Thyroid gland (tissue), 4 donors: ENCODE data around the gene MAMDC4. TPM values are rescaled to one million over a fixed set of nuclear protein-coding genes. Genes with fewer than 3 reads are reported as not detected.

Experiments used
- DNase-seq, 2 donors: peaks; one replicate each; pipeline ENCODE4 v3.0.0-alpha.2; 2019
- H3K27ac ChIP-seq, 3 donors: fragments of 200-600 bp; sonication (generic); 1 replicate in 2 of 3; 2 replicates in 1 of 3; pipeline ENCODE4 v1.5.1; 2016 to 2019; ENCODE audit warnings: mild to moderate bottlenecking in 1 of 3, moderate library complexity in 1 of 3
- H3K27me3 ChIP-seq: fragments of 200-600 bp; sonication (generic); one replicate; pipeline ENCODE4 v1.5.1; 2019
- H3K36me3 ChIP-seq, 2 donors: fragments of 200-600 bp; sonication (generic); one replicate each; pipeline ENCODE4 v1.5.1; 2016 to 2019
- H3K4me1 ChIP-seq, 2 donors: fragments of 200-600 bp; sonication (generic); one replicate each; pipeline ENCODE4 v1.5.1; 2017 to 2019
- H3K4me3 ChIP-seq, 3 donors: fragments of 200-600 bp; sonication (generic); replicated peaks in 1 of 3; 1 replicate in 2 of 3; 2 replicates in 1 of 3; pipeline ENCODE4 v1.5.1; 2016; ENCODE audit warnings: mild to moderate bottlenecking in 1 of 3
- H3K9me3 ChIP-seq: fragments of 200-600 bp; sonication (generic); one replicate; pipeline ENCODE4 v1.5.1; 2017
- CTCF ChIP-seq, 6 experiments: fragments of 200-600 bp in 3 of 6; fragments of 450-650 bp in 3 of 6; sonication (generic) in 3 of 6; IDR thresholded peaks; one replicate each; pipeline ENCODE4 v1.5.1; 2016 to 2019; ENCODE audit warnings: antibody characterized with exemption in 6 of 6, mild to moderate bottlenecking in 2 of 6, inconsistent platforms in 1 of 6, moderate library complexity in 1 of 6
- POLR2A ChIP-seq, 2 donors: fragments of 450-650 bp; IDR thresholded peaks; one replicate each; pipeline ENCODE4 v1.6.1; 2017; ENCODE audit warnings: antibody characterized with exemption in 2 of 2, mild to moderate bottlenecking in 2 of 2, moderate library complexity in 1 of 2
- WGBS, 2 donors: methylation state at CpG; one replicate each; pipeline ENCODE4 v1.1.5; 2017; 5-methylcytosine and 5-hydroxymethylcytosine counted together
- intact Hi-C: fragments of 100-400 bp; cut with DNase I; formaldehyde crosslinking; loops from one replicate; pipeline ENCODE4 v1.15.1; 2023
- total RNA-seq, 4 donors: library from RNA; depleted of rRNA; stranded (reverse); fragments of >200 nt; gene quantifications; one replicate each; pipeline ENCODE4 v1.2.3, GENCODE V29; 2016

The MAMDC4 gene
- total RNA-seq, 4 donors from 2014 or later: 4.1 to 20.4 (median 9.0) TPM

DNA sequence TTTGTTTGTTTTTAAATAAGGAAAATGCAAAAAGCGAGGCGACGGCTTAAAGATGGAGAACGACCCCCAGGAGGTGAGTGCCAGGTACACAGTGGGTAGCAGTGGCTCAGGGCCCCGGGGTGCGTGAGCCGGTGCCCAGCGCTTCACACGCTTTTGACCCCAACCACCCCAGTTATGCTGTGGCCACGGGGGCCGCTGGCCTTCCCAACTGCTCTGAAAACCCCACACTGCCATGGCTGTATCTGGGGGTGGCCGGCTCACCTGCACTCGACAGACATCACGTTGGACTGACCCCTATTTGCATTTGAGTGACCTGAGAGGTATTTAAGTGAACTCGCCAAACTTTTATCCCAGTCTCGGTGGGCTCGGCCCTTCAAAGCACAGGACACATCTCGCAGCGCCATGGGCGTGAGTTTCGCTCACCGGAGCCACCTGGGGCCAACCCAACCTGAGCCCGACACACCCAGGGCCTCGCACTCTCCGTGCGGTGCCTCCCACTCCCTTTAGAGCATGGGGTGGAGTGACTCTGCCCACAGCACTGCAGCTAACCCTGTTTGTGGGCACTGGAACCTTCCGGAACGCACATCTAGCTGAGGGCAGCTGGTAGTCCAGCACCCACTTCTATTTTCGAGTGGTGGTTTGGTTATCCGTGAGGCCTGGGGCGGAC, 23.5 kb upstream of the MAMDC4 start:
- no peaks in the 10 kb centered on the region for H3K9me3 ChIP-seq
- H3K27ac ChIP-seq: no peak overlapping the region
- no peak for DNase-seq
- WGBS, 2 donors: 96% methylated on average over 31 of the region's 31 CpGs
- no peak overlapping the region for H3K4me3 ChIP-seq
- no peaks in the 10 kb centered on the region for H3K4me1 ChIP-seq
- no peak for TF ChIP-seq CTCF (IDR thresholded peaks at IDR 0.05)
- TF ChIP-seq POLR2A (IDR thresholded peaks at IDR 0.05): no peak
- peaks cover 50 to 56% of the 10 kb centered on the region in 2 donors for H3K36me3 ChIP-seq
- H3K27me3 ChIP-seq: no peaks in the 10 kb centered on the region
- intact Hi-C loops: no loop called here

DNA sequence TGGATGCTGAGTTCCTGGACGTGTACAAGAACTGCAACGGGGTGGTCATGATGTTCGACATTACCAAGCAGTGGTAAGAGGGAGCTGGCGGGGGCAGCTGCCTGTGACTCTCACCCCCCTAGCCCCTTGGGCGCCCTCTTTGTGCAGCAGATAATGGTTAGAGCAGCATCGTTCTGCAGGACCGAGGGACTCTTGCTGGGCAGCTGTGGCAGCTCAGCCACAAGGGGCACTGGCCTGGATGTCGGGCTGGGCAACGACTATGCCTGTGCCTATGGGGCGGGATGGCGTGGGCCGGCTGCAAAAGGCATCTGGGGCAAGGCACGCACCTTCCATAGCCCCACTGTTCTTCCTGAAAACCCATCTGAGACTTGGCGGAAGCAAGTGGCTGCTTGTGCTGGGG, 22.7 kb upstream of the MAMDC4 start:
- TF ChIP-seq CTCF (IDR thresholded peaks at IDR 0.05): no peak
- no peak for TF ChIP-seq POLR2A (IDR thresholded peaks at IDR 0.05)
- Histone ChIP-seq H3K27ac (no peak overlapping the region), H3K4me1 (no peaks in the 10 kb centered on the region), H3K4me3 (no peak overlapping the region), H3K36me3 (peaks cover 50% of the 10 kb centered on the region in 2 donors), H3K27me3 (no peaks in the 10 kb centered on the region), H3K9me3 (no peaks in the 10 kb centered on the region)
- DNase-seq: no peak
- intact Hi-C loops: no loop called here
- WGBS, 2 donors: 90 to 94% methylated on average over 4 to 14 of the region's 14 CpGs

GRCh38 chr9:136829981-136830885, 21.9 kb upstream of the MAMDC4 start:
- no peak overlapping the region for H3K4me3 ChIP-seq
- intact Hi-C loops: no loop called here
- WGBS, 2 donors: 87 to 89% methylated on average over 22 of the region's 41 CpGs
- peaks cover 45 to 47% of the 10 kb centered on the region in 2 donors for H3K36me3 ChIP-seq
- no peaks in the 10 kb centered on the region for H3K4me1 ChIP-seq
- no peaks in the 10 kb centered on the region for H3K9me3 ChIP-seq
- no peaks in the 10 kb centered on the region for H3K27me3 ChIP-seq
- peak; percentile 42 to 67 for DNase-seq
- no peak overlapping the region for H3K27ac ChIP-seq
- TF ChIP-seq POLR2A (IDR thresholded peaks at IDR 0.05) (no peak), CTCF (IDR thresholded peaks at IDR 0.05) (no peak)

DNA sequence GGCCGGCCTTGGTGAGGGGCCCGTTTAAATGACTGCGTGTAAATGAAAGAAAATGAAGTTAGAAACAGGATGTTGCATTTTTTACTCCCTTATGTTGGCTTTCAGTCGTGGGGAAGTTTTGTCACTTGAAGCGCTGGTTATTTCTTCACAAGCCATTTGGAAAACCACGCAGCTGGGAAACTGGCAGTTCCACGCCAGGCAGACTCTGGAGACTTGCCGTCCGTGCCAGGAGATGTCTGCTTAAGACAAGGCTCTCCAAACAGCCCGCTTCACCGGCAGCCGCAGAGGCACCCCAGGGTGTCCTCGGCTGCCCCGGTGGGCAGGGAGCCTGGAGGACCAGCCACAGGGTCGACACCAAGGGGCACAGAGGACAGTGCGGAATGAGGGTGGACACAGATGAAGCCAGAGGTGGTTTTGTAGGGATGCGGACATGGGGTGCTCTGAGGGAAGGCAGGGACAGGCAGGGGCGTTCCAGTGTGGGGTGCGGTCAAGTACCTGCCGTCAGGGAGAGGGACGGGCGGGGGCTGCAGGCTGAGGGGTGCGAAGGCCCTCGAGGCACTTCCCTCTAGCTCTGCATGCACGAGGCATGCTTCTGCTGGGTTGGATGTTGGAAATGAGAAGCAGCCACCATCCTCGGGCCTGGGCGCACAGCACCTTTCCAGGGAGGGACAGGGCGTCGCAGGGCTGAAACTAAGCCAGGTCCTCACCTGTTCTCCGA, 21.0 kb upstream of the MAMDC4 start:
- Histone ChIP-seq H3K4me3 (no peak overlapping the region), H3K4me1 (no peaks in the 10 kb centered on the region), H3K27ac (no peak overlapping the region), H3K9me3 (no peaks in the 10 kb centered on the region), H3K27me3 (no peaks in the 10 kb centered on the region), H3K36me3 (peaks cover 37 to 41% of the 10 kb centered on the region in 2 donors)
- TF ChIP-seq CTCF (IDR thresholded peaks at IDR 0.05): no peak
- TF ChIP-seq POLR2A (IDR thresholded peaks at IDR 0.05): no peak
- 92 to 93% methylated on average over 26 to 28 of the region's 30 CpGs for WGBS, 2 donors
- DNase-seq: no peak
- intact Hi-C loops: no loop called here
